DND-41 (cell line): Measurements from ENCODE around the gene SPATS2.

Source experiments
- EZH2 ChIP-seq: IDR thresholded peaks from 3 replicates; pipeline ENCODE4 v1.6.1; 2012; ENCODE audit warnings: borderline replicate concordance, low read depth, mild to moderate bottlenecking, moderate library complexity, low read length, inconsistent platforms; ENCODE audit not compliant: severe bottlenecking
- TF ChIP-seq, protein P1 (sequence below): IDR thresholded peaks from 2 replicates; pipeline ENCODE4 v1.5.1; 2012; ENCODE audit warnings: borderline replicate concordance, low read length, moderate library complexity, mild to moderate bottlenecking; ENCODE audit not compliant: poor library complexity, severe bottlenecking; ENCODE audit errors: extremely low read depth

DNA sequence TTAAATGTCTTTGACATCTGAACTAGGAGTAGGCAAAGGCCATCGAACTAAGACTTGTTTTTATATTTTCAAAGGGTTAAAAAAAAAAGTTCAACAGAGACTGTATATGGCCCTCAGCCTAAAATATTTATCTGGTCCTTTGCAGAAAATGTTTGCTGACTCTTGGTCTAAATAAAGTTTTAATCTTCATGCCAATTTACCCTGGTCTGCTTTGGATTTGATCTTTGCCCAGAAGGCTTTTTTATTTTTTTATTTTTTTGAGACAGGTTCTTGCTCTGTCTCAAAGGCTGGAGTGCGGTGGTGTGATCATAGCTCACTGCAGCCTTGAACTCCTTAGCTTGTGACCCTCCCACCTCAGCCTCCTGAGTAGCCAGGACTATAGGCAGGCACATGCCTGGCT is 47.1 kb downstream of the SPATS2 start:
- no peak for TF ChIP-seq EZH2
- TF ChIP-seq, protein P1, sequence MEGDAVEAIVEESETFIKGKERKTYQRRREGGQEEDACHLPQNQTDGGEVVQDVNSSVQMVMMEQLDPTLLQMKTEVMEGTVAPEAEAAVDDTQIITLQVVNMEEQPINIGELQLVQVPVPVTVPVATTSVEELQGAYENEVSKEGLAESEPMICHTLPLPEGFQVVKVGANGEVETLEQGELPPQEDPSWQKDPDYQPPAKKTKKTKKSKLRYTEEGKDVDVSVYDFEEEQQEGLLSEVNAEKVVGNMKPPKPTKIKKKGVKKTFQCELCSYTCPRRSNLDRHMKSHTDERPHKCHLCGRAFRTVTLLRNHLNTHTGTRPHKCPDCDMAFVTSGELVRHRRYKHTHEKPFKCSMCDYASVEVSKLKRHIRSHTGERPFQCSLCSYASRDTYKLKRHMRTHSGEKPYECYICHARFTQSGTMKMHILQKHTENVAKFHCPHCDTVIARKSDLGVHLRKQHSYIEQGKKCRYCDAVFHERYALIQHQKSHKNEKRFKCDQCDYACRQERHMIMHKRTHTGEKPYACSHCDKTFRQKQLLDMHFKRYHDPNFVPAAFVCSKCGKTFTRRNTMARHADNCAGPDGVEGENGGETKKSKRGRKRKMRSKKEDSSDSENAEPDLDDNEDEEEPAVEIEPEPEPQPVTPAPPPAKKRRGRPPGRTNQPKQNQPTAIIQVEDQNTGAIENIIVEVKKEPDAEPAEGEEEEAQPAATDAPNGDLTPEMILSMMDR: no peak
